SK-N-MC (cell line): Measurements from ENCODE around the gene PLXNA2.

ENCODE experiments used
- DNase-seq: peaks from one replicate; pipeline ENCODE4 v3.0.0-alpha.2; 2011; ENCODE audit warnings: low read depth, low spot score
- H3K27ac ChIP-seq: fragments of 200-600 bp; sonication (generic); 2 replicates; pipeline ENCODE4 v1.5.1; 2016; ENCODE audit warnings: mixed run types
- H3K36me3 ChIP-seq: fragments of 200-600 bp; sonication (generic); 2 replicates; pipeline ENCODE4 v1.6.1; 2017; ENCODE audit warnings: antibody characterized with exemption, low read length, mixed read lengths; ENCODE audit not compliant: insufficient read depth
- H3K4me3 ChIP-seq: fragments of 200-600 bp; sonication (generic); 2 replicates; pipeline ENCODE4 v1.5.1; 2016
- H3K9ac ChIP-seq: fragments of 200-600 bp; sonication (generic); 2 replicates; pipeline ENCODE4 v1.8.0; 2017; ENCODE audit warnings: mixed run types, mixed read lengths; ENCODE audit not compliant: insufficient read length
- H3K9me3 ChIP-seq: fragments of 200-600 bp; sonication (generic); 2 replicates; pipeline ENCODE4 v1.6.1; 2017; ENCODE audit warnings: low read depth, mild to moderate bottlenecking, antibody characterized with exemption, low read length, moderate library complexity, mixed read lengths
- EZH2 ChIP-seq: fragments of 200-600 bp; sonication (generic); IDR thresholded peaks from one replicate; pipeline ENCODE4 v1.6.1; 2017; ENCODE audit warnings: antibody characterized with exemption
- FOXP2 ChIP-seq: optimal IDR thresholded peaks from 2 replicates; pipeline ENCODE3; 2011; ENCODE audit warnings: mild to moderate bottlenecking, moderate library complexity; ENCODE audit not compliant: insufficient read depth; ENCODE audit errors: extremely low read length, control extremely low read depth
- POLR2AphosphoS5 ChIP-seq: IDR thresholded peaks from 2 replicates; pipeline ENCODE4 v1.6.1; 2012; ENCODE audit warnings: mild to moderate bottlenecking, low read depth, low read length, borderline replicate concordance

Gene PLXNA2

GRCh38 chr1:207973898-207974568 lies 270.2 kb downstream of the PLXNA2 start:
- no peak overlapping the region for H3K27ac ChIP-seq
- no peak overlapping the region for H3K4me3 ChIP-seq
- no peaks in the 10 kb centered on the region for H3K9me3 ChIP-seq
- H3K36me3 ChIP-seq = no peaks in the 10 kb centered on the region
- no peak overlapping the region for H3K9ac ChIP-seq
- DNase-seq = no peak
- no peak for TF ChIP-seq EZH2
- TF ChIP-seq FOXP2 = no peak
- no peak for TF ChIP-seq POLR2AphosphoS5

DNA sequence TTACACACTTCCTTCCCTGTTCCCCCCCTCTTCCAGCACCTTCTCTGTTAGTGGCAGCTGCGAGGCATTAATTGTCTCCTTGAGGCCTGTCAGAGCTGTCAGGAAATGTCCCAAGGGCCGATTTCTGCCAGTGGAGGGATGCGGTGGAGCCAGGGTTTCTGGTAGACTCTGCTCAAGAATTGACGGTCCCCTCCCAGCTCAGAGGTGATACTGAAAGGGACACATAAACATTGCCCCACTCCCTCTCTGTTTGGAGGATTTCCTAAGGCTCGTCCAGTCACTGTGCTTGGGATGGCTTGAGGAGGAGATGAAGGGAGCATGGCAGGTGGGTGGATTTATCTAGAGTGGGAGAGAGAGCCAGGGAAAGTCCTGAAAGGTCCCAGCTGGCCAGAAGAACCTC lies 271.8 kb downstream of the PLXNA2 start:
- no peak for TF ChIP-seq EZH2
- no peak for TF ChIP-seq POLR2AphosphoS5
- no peak for TF ChIP-seq FOXP2
- Histone ChIP-seq H3K4me3 (no peak overlapping the region), H3K36me3 (no peaks in the 10 kb centered on the region), H3K9ac (no peak overlapping the region), H3K9me3 (no peaks in the 10 kb centered on the region), H3K27ac (no peak overlapping the region)
- no peak for DNase-seq
